ENCODE measurements around the gene ALDH1A1. TPM values are rescaled to one million over a fixed set of nuclear protein-coding genes. Genes with fewer than 3 reads are reported as not detected.

The ALDH1A1 gene
- 201 TPM for total RNA-seq (2013)
- polyA plus RNA-seq (100 to 1,000 TPM in 2 of 3 donors, 10 to 100 TPM in 1; 28.6 to 117 (median 105) TPM), polyA minus RNA-seq (36.3 and 61.8 TPM in 2 replicates), total RNA-seq (15.8 to 133 (median 76.9) reads per million in 11 experiments)

GRCh38 chr9:72952914-72953313 is at the start of gene ALDH1A1:
ALDH1A1 (minus strand) TSS chr9:72953053; CDS start chr9:72953000, 53 bp downstream.
- Histone ChIP-seq H3K27me3 (ENCODE audit: control insufficient read depth in 2 of 2, insufficient read depth in 2 of 2, low read length in 2 of 2) (no peaks in the 10 kb centered on the region), H3K4me1 (ENCODE audit: control insufficient read depth in 1 of 2, insufficient read depth in 2 of 2, low read length in 2 of 2) (peaks cover 67 to 77% of the 10 kb centered on the region in 2 donors), H3K4me3 (replicated peaks in 1 of 3; ENCODE audit: low read depth in 2 of 3, low read length in 3 of 3) (peak within 1 kb of the TSS; percentile 50 to 74 (median 73)), H3K36me3 (replicated peaks in 1 of 2; ENCODE audit: control insufficient read depth in 1 of 2, insufficient read depth in 2 of 2, low read length in 2 of 2) (no peaks in the 10 kb centered on the region), H3K79me2 (ENCODE audit: insufficient read depth, low read length) (no peaks in the 10 kb centered on the region), H2AFZ (ENCODE audit: insufficient read depth, low read depth, low read length, poor library complexity, severe bottlenecking) (peak within 1 kb of the TSS; percentile 21), H3K9ac (ENCODE audit: insufficient read depth, low read length, poor library complexity, severe bottlenecking) (peak within 1 kb of the TSS; percentile 35), H3K9me3 (replicated peaks in 1 of 2; ENCODE audit: control insufficient read depth in 1 of 2, insufficient read depth in 1 of 2, low read length in 2 of 2) (no peaks in the 10 kb centered on the region), H3K4me2 (replicated peaks; ENCODE audit: extremely low read depth, low read length, poor library complexity, severe bottlenecking) (peak within 1 kb of the TSS; percentile 73), H3K27ac (ENCODE audit: low read depth in 1 of 2, low read length in 2 of 2) (peak within 1 kb of the TSS in 1 of 2 donors; percentile 78), H4K20me1 (ENCODE audit: insufficient read depth, low read length) (no peaks in the 10 kb centered on the region)
- Mint-ChIP-seq H3K4me3 (peak within 1 kb of the TSS; percentile 65 to 93), H3K4me1 (peaks cover 81% of the 10 kb centered on the region), H3K36me3 (peaks cover 4% of the 10 kb centered on the region in 2 donors), H3K27ac (peak within 1 kb of the TSS; percentile 81 to 95 (median 88)), H3K27me3 (ENCODE audit: low read depth in 3 of 3) (no peaks in the 10 kb centered on the region), H3K9me3 (peaks cover 7 to 13% (median 9%) of the 10 kb centered on the region in 7 donors)
- intact Hi-C loops (cut with micrococcal nuclease) = loop anchor here in 1 of 2 donors (10.0 kb wide), 1 partner anchor 212 kb away; no protein-coding TSS in a partner anchor
- peak; percentile 18 to 62 (median 49) for DNase-seq
- WGBS (ENCODE audit: insufficient coverage) = 2% methylated on average over 9 of the region's 9 CpGs
- TF ChIP-seq CTCF (IDR thresholded peaks at IDR 0.05) = no peak

- intact Hi-C loops (cut with micrococcal nuclease) = no loop called here
- Histone ChIP-seq H4K20me1 (ENCODE audit: insufficient read depth, low read length) (no peaks in the 10 kb centered on the region), H3K79me2 (ENCODE audit: insufficient read depth, low read length) (no peaks in the 10 kb centered on the region), H3K4me3 (replicated peaks in 1 of 3; ENCODE audit: low read depth in 2 of 3, low read length in 3 of 3) (no peak overlapping the region), H3K9me3 (replicated peaks in 1 of 2; ENCODE audit: control insufficient read depth in 1 of 2, insufficient read depth in 1 of 2, low read length in 2 of 2) (no peaks in the 10 kb centered on the region), H3K36me3 (replicated peaks in 1 of 2; ENCODE audit: control insufficient read depth in 1 of 2, insufficient read depth in 2 of 2, low read length in 2 of 2) (no peaks in the 10 kb centered on the region), H3K27me3 (ENCODE audit: control insufficient read depth in 2 of 2, insufficient read depth in 2 of 2, low read length in 2 of 2) (no peaks in the 10 kb centered on the region), H2AFZ (ENCODE audit: insufficient read depth, low read depth, low read length, poor library complexity, severe bottlenecking) (no peak overlapping the region), H3K27ac (ENCODE audit: low read depth in 1 of 2, low read length in 2 of 2) (no peak overlapping the region), H3K4me1 (ENCODE audit: control insufficient read depth in 1 of 2, insufficient read depth in 2 of 2, low read length in 2 of 2) (peaks cover 0 to 3% of the 10 kb centered on the region in 2 donors), H3K4me2 (replicated peaks; ENCODE audit: extremely low read depth, low read length, poor library complexity, severe bottlenecking) (no peak overlapping the region), H3K9ac (ENCODE audit: insufficient read depth, low read length, poor library complexity, severe bottlenecking) (no peak overlapping the region)
- Mint-ChIP-seq H3K4me1 (peaks cover 9% of the 10 kb centered on the region), H3K27ac (no peak overlapping the region), H3K36me3 (no peaks in the 10 kb centered on the region), H3K27me3 (ENCODE audit: low read depth in 3 of 3) (no peaks in the 10 kb centered on the region), H3K9me3 (peaks cover 0 to 3% (median 0%) of the 10 kb centered on the region in 7 donors), H3K4me3 (no peak overlapping the region)
- DNase-seq = no peak
- WGBS (ENCODE audit: insufficient coverage) = no CpG with 5 or more reads among the region's 3 CpGs
- no peak for TF ChIP-seq CTCF (IDR thresholded peaks at IDR 0.05)
These were observed 49.0 kb upstream of the ALDH1A1 start for GRCh38 chr9:73001860-73002259.

All from CD14-positive monocyte (primary cell).